SKM-1 (cell line): ENCODE measurements around the gene FTCD.
"Not testable (repeated sequence)": the region's sequence is repeated elsewhere in the genome, so short reads cannot be mapped to it uniquely, and the experiment has no call there.

Experiments used
- DNase-seq: peaks from one replicate; lab custom pipeline; 2025; ENCODE audit not compliant: unreplicated experiment; lab: John Stamatoyannopoulos, UW

Gene FTCD

GRCh38 chr21:46171996-46172862 lies 16.9 kb upstream of the FTCD start:
- no peak for DNase-seq

DNA sequence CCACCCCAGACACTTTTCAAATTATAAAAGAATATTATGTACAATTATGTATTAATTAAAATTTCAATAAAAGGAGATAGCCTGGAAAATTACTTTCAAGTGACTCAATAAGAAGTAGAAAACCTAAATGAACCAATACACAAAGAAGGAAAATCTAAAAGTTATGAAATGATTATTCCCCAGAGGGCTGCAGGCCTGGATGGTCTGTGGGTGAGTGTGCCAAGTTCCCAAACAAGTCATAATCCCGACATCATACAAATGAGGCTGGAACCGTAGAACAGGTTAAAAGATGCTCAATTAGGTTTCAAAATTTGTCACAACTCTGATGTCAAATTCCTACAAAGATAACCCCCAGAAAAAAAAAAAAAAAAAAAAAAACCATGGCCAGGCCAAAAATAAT lies 16.2 kb upstream of the FTCD start:
- DNase-seq = no peak

GRCh38 chr21:46170436-46171193 lies 15.2 kb upstream of the FTCD start:
- not testable (repeated sequence) for DNase-seq

DNA sequence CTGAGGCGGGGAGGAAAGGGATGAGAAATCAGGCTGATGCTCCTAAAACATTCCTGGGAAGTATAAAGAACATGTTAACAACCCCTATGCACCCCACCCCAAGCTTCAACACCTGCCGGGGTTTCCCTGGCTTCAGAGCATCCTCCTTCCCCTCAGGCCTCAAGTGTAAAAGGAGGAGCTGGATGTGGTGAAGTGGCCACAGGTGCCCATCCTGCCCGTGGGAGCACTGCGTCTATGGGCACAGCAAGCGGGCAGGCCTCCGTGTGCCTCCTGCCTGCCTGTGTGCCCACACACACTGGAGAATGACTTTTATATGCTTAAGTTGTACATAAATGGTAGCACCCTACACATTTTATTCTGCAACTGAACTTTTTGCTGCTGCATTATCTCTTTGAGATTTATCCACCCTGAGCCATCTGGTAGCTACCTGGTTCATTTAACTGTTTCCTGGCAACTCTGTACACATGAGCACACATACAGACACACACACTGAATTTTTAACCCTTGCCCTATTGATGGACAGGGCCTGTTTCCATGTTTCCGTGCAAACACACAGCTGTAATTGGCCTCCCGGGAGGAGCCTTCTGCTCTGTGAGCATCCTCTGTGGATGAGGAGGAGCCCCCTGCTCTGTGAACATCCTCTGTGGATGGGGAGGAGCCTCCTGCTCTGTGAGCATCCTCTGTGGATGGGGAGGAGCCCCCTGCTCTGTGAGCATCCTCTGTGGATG lies 13.4 kb upstream of the FTCD start:
- DNase-seq = no peak

- DNase-seq = no peak
Measured at GRCh38 chr21:46168238-46168637, 12.9 kb upstream of the FTCD start.

- no peak for DNase-seq
Measured at GRCh38 chr21:46165098-46165497, 9.7 kb upstream of the FTCD start.

DNA sequence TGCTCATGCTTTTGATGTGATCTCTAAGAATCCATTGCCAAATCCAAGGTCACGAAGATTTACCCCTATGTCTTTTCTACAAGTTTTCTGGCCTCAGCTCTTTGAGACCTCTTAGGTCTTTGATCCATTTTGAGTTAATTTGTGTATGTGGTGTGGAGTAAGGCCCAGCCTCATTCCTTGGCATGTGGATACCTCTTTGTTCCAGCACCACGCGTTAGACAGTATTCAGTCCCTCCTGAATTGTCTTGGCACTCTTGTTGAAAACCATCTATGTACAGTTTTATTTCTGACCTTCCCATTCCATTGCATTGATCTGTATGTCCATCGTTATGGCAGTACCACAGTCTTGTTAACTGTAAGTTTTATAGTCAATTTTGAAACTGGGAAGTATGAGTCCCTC lies 8.0 kb upstream of the FTCD start:
- DNase-seq = no peak

DNA sequence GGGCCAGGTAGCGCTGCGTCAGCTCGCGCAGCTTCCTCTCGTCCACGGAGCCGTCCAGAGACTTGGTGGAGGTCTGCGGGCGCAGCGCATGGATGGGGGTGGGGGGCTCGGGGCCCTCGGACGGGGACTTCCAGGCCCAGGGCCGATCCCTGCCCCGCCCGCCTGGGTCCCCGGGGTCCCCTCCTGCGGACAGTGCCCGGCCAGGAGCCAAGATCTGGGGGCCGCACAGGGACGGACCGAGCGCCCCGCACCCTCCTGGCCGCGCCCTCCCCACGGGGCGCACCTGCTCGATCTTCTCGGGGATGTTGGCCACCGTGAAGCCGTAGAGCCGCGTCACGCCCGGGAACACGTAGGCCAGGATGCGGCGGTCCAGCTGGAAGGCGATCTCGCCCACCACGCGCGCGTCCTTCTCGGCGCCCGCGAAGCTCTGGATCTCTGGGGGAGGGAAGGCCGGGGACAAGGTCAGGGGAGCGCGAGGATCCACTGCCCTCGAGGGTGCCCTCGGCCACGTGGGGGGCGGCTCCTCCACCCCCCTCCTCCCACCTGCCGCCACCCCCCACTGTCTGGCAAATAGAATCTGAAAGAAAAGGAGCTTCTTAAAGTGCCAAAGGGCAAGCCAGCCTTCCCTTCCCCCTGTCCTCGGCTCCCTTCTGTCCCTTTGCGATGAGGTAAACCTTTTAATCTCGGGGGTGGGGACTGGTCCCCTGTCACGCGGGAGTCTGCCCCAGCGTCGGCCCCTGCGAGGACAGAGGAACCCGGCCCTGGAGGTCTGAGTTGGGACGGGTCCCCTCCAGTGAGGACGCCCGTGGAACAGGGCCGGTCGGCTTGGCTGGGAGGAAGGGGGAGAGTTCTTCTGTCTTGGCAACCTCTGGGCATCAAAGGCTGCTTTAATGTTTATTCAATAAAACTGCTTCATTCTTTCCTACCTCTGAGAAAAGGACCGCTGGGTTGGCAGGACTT lies 6.5 kb upstream of the FTCD start:
- DNase-seq = no peak

GRCh38 chr21:46160907-46161632 lies 5.7 kb upstream of the FTCD start:
- DNase-seq = no peak

DNA sequence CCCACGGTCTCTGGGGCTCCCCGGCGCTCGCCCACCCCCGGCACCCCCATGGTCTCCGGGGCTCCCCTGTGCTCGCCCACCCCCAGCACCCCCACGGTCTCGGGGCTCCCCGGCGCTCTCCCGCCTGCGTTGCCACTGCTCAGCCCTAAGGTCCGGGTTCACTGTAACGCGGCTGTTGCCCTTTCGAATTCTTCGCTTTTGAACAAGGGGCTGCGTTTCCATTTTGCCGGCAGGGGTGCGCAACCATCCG lies 5.2 kb upstream of the FTCD start:
- DNase-seq = no peak

DNA sequence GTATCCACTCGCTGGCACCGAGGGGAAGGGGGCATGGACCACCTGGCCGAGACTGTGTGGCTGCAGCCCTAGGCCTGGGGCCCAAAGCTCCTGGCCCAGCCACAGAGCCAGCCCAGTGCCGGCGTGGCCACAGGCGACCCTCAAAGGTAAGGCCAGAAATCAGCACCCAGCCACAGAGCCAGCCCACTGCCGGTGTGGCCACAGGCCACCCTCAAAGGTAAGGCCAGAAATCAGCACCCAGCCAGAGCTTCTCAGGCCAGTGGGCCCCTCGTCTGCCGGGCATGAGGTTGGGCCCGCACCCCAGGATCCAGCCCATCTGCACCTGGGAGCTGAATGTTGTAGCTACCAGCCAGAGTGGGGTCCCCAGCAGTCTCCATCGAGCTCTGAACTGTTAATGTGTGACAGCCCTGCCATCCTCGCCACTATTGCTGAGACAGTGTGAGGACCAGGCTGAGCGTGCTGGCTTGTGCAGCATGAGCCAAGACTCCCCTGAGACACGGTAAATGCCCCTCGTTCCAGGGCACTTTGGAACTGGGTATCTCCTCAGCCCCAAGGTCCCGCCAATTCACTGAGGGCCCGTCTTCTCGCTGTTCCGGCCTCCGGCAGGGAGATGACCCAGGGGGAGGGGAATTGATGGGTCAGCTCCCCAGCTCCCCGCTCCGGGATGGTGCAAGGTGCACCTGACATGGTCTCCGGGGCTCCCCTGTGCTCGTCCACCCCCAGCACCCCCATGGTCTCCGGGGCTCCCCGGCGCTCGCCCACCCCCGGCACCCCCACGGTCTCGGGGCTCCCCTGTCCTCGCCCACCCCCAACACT lies 4.7 kb upstream of the FTCD start:
- DNase-seq = no peak

DNA sequence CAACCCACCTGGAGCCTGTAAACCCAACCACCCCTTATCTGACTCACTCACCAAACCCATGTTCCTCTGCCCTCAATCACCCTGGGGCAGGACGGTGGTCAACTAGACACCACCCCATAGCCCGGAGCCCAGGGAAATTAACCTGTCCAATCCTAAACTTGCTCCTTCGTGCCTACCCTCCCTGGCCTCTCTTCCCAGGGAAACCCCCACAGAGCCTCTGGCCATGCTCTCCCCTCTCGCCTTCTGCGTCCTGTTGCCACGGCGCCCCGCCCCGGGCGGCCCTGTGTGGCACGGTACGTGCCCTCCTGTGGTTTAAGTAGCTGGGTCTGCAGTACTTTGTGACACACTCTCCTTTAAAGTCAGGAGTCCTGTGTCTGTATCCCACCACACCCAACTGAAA lies 4.0 kb upstream of the FTCD start:
- no peak for DNase-seq

DNA sequence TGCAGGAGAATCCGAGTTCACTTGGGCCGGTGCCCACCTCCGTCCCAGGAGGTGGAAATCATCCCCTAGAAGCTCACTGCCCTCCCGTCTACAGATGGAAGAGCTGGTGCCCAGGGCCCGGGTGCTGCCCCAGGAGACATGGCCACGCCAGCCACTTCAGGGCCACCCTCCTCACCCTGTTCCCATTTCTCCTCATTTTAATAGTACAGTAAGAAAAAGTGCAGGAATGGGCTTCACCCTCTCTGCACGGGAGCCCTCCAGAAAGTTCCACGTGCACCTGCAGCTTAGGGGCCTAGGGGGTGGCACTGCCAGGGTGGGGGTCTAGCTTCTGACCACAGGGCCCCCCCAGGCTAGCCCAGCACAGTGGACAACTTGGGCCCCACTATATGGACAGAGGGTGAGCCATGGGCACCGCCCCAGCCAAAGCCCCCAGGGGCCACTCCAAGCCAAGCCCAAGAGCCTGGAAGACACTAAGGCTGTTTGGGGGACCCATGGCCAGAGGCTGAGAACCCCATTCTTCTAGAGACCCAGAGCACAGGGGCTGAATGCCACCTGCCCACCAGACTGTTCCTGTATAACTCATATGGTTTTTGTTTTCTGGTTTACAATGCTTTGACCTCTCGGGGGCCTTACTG lies 3.4 kb upstream of the FTCD start:
- DNase-seq = no peak

GRCh38 chr21:46157987-46158451 lies 2.6 kb upstream of the FTCD start:
- DNase-seq = no peak

- no peak for DNase-seq
Measured at GRCh38 chr21:46157396-46157986, 2.1 kb upstream of the FTCD start.

- DNase-seq = no peak
Measured at GRCh38 chr21:46156678-46157077, 1.3 kb upstream of the FTCD start.

DNA sequence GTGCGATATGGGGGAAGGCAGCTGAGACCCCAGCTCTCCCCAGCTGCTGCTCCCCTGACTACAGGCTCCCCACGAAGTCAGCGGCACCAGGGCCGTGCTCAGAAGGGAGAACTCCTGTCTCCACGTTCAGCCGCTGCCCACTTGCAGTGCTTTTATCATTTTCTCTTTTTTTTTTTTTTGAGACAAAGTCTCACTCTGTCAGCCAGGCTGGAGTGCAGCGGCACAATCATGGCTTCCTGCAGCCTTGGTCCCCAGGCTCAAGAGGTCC lies 933 bp upstream of the FTCD start:
- no peak for DNase-seq

DNA sequence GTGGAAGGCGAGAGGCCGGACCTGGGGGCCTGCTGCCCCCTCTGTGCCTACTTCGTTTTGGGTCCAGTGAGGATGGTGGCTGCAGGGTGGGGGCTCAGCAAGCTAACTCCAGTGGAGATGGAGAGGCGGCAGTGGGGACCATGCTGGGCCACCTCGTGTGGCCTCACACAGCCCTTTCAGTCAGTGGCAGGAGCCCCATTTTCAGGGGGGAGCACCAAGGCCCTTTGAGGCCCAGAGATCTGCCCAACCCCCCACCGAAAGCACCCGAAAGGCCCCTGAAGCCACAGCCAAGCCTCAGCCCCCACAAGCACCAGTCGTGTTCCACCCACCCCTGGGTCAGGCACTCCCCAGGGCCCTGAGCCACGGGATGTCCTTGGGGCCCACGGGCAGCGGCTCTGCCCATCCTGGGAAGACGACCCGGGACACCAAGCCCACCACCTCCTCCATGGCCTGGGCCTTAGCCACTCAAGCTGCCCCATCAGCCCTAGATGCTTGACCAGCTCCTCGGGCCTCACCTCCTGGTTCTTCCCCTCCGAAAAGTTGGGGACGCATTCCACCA lies 345 bp downstream of the FTCD start:
- DNase-seq = no peak
